Hepatocyte (in vitro differentiated cells): ENCODE results near the gene CREB3. TPM values are rescaled to one million over a fixed set of nuclear protein-coding genes. Genes with fewer than 3 reads are reported as not detected.

Source experiments
- DNase-seq: peaks from one replicate; pipeline ENCODE4 v3.0.0-alpha.2; 2016; ENCODE audit warnings: low spot score
- H2AFZ ChIP-seq: fragments of 200-600 bp; sonication (generic); 2 replicates; pipeline ENCODE4 v1.6.0; 2016; ENCODE audit warnings: antibody characterized with exemption, mild to moderate bottlenecking
- H3K27ac ChIP-seq: fragments of 200-600 bp; sonication (generic); 2 replicates; pipeline ENCODE4 v1.5.1; 2016; ENCODE audit warnings: mild to moderate bottlenecking
- H3K27me3 ChIP-seq: fragments of 200-600 bp; sonication (generic); 2 replicates; pipeline ENCODE4 v1.6.1; 2016
- H3K36me3 ChIP-seq: fragments of 200-600 bp; sonication (generic); replicated peaks from 2 replicates; pipeline ENCODE4 v1.5.1; 2016; ENCODE audit warnings: low read depth; ENCODE audit not compliant: insufficient read depth
- H3K4me1 ChIP-seq: fragments of 200-600 bp; sonication (generic); 2 replicates; pipeline ENCODE4 v1.5.1; 2016; ENCODE audit warnings: mild to moderate bottlenecking, moderate library complexity; ENCODE audit not compliant: insufficient read depth
- H3K4me2 ChIP-seq: fragments of 200-600 bp; sonication (generic); 2 replicates; pipeline ENCODE4 v1.6.0; 2016
- H3K4me3 ChIP-seq: fragments of 200-600 bp; sonication (generic); 2 replicates; pipeline ENCODE4 v1.5.1; 2016; ENCODE audit warnings: mild to moderate bottlenecking
- H3K79me2 ChIP-seq: fragments of 200-600 bp; sonication (generic); 2 replicates; pipeline ENCODE4 v1.6.0; 2017; ENCODE audit warnings: mild to moderate bottlenecking
- H3K9me2 ChIP-seq: fragments of 200-600 bp; sonication (generic); replicated peaks from 2 replicates; pipeline ENCODE4 v1.6.0; 2017; ENCODE audit warnings: mild to moderate bottlenecking; ENCODE audit not compliant: insufficient read depth
- H3K9me3 ChIP-seq: fragments of 200-600 bp; sonication (generic); 2 replicates; pipeline ENCODE4 v1.5.1; 2016; ENCODE audit warnings: low read depth, mild to moderate bottlenecking
- H4K20me1 ChIP-seq: fragments of 200-600 bp; sonication (generic); 2 replicates; pipeline ENCODE4 v1.6.0; 2016; ENCODE audit warnings: mild to moderate bottlenecking; ENCODE audit not compliant: insufficient read depth, poor library complexity, severe bottlenecking
- CTCF ChIP-seq: fragments of 200-600 bp; sonication (generic); IDR thresholded peaks from 2 replicates; pipeline ENCODE4 v1.5.1; 2016; ENCODE audit warnings: antibody characterized with exemption, mild to moderate bottlenecking; ENCODE audit not compliant: poor library complexity
- EZH2 ChIP-seq: fragments of 200-600 bp; sonication (generic); IDR thresholded peaks from 2 replicates; pipeline ENCODE4 v1.6.1; 2016; ENCODE audit warnings: antibody characterized with exemption, mild to moderate bottlenecking, borderline replicate concordance
- EZH2phosphoT487 ChIP-seq: fragments of 200-600 bp; sonication (generic); IDR thresholded peaks from one replicate; pipeline ENCODE4 v1.6.1; 2018; ENCODE audit warnings: antibody characterized with exemption, mild to moderate bottlenecking, low read depth, moderate library complexity; ENCODE audit not compliant: unreplicated experiment, severe bottlenecking
- WGBS: methylation state at CpG from one replicate; pipeline ENCODE4 v1.1.6; 2016; ENCODE audit warnings: low lambda C conversion rate; ENCODE audit errors: missing lambda C conversion rate; 5-methylcytosine and 5-hydroxymethylcytosine counted together
- polyA plus RNA-seq: library from polyadenylated mRNA; unstranded; fragments of >200 nt; fragmentation: Nextera tagmentation; extraction: Ambion mirVana; gene quantifications from 2 replicates; pipeline ENCODE4 v1.2.1, GENCODE V29; 2016
- total RNA-seq: library from RNA; depleted of rRNA; stranded (reverse); fragments of >200 nt; gene quantifications from 2 replicates; pipeline ENCODE4 v1.2.3, GENCODE V29; 2014

CREB3 gene
- total and polyA plus RNA-seq, 2 experiments from 2014 or later, result 54.6 to 79.9 TPM

- Histone ChIP-seq H4K20me1 (peaks cover 19% of the 10 kb centered on the region), H3K9me3 (no peaks in the 10 kb centered on the region), H3K79me2 (peaks cover 65% of the 10 kb centered on the region), H3K4me2 (peak within 1 kb of the TSS; percentile 95), H3K27ac (peak within 1 kb of the TSS; percentile 97), H2AFZ (peak within 1 kb of the TSS; percentile 76), H3K4me1 (peaks cover 23% of the 10 kb centered on the region), H3K4me3 (peak within 1 kb of the TSS; percentile 86), H3K27me3 (no peaks in the 10 kb centered on the region), H3K9me2 (no peaks in the 10 kb centered on the region), H3K36me3 (no peaks in the 10 kb centered on the region)
- peak; percentile 93 for DNase-seq
- WGBS, result under 1% methylated on average over 56 of the region's 69 CpGs
- TF ChIP-seq EZH2phosphoT487, result no peak
- no peak for TF ChIP-seq EZH2
- no peak for TF ChIP-seq CTCF
Observed at GRCh38 chr9:35748858-35749514, 16.5 kb downstream of the CREB3 start, which contains the start of the genes GBA2 and RGP1. GBA2 (minus strand) TSS chr9:35749228; CDS start chr9:35748704, 524 bp downstream. RGP1 (plus strand) TSS chr9:35749287; CDS start chr9:35749756, 469 bp downstream.

GRCh38 chr9:35749515-35750255 is 17.2 kb downstream of the CREB3 start:
- Histone ChIP-seq H3K4me2 (peak overlapping the region; percentile 95), H2AFZ (peak overlapping the region; percentile 76), H3K4me1 (peaks cover 23% of the 10 kb centered on the region), H3K27ac (peak overlapping the region; percentile 97), H4K20me1 (peaks cover 19% of the 10 kb centered on the region), H3K9me3 (no peaks in the 10 kb centered on the region), H3K9me2 (no peaks in the 10 kb centered on the region), H3K4me3 (peak overlapping the region; percentile 86), H3K27me3 (no peaks in the 10 kb centered on the region), H3K36me3 (no peaks in the 10 kb centered on the region), H3K79me2 (peaks cover 61% of the 10 kb centered on the region)
- no peak for TF ChIP-seq EZH2
- TF ChIP-seq CTCF, result peak; percentile 3
- TF ChIP-seq EZH2phosphoT487, result no peak
- peak; percentile 65 for DNase-seq
- 8% methylated on average over 18 of the region's 19 CpGs for WGBS

- no peak for DNase-seq
- Histone ChIP-seq H3K4me1 (peaks cover 23% of the 10 kb centered on the region), H4K20me1 (peaks cover 19% of the 10 kb centered on the region), H3K27me3 (no peaks in the 10 kb centered on the region), H3K79me2 (peaks cover 56% of the 10 kb centered on the region), H3K4me2 (peak overlapping the region; percentile 95), H3K4me3 (peak overlapping the region; percentile 86), H2AFZ (no peak overlapping the region), H3K9me2 (no peaks in the 10 kb centered on the region), H3K9me3 (no peaks in the 10 kb centered on the region), H3K27ac (peak overlapping the region; percentile 97), H3K36me3 (no peaks in the 10 kb centered on the region)
- 90% methylated on average over 4 of the region's 4 CpGs for WGBS
- no peak for TF ChIP-seq CTCF
- TF ChIP-seq EZH2phosphoT487, result no peak
- no peak for TF ChIP-seq EZH2
Observed at GRCh38 chr9:35750256-35750531, 17.7 kb downstream of the CREB3 start.
